Measurements from ENCODE around the gene SEL1L2.

GRCh38 chr20:13898012-13898612, 92.3 kb downstream of the SEL1L2 start:
- no peak for TF ChIP-seq POLR2A (IDR thresholded peaks at IDR 0.05; ENCODE audit: low read length)
- no peak for TF ChIP-seq GATA1 (IDR thresholded peaks at IDR 0.05; ENCODE audit: low read depth, low read length)

All from erythroblast (primary cell).